Uterus (tissue), 4 donors: ENCODE results near the gene RAB7A. TPM values are rescaled to one million over a fixed set of nuclear protein-coding genes. Genes with fewer than 3 reads are reported as not detected.
"Not testable (repeated sequence)": the region's sequence is repeated elsewhere in the genome, so short reads cannot be mapped to it uniquely, and the experiment has no call there.

Source experiments
- DNase-seq, 2 donors: peaks; one replicate each; pipeline ENCODE4 v3.0.0-alpha.2; 2019 to 2020
- H3K27ac ChIP-seq, 2 donors: fragments of 200-600 bp; sonication (generic); 1 replicate in 1 of 2; 2 replicates in 1 of 2; pipeline ENCODE4 v1.5.1; 2016 to 2018
- H3K27me3 ChIP-seq, 2 donors: fragments of 200-600 bp; sonication (generic); one replicate each; pipeline ENCODE4 v1.5.1; 2018 to 2019; ENCODE audit warnings: control low read depth in 1 of 2
- H3K36me3 ChIP-seq, 2 donors: fragments of 200-600 bp; sonication (generic); one replicate each; pipeline ENCODE4 v1.5.1; 2019; ENCODE audit warnings: control low read depth in 1 of 2
- H3K4me1 ChIP-seq, 2 donors: fragments of 200-600 bp; sonication (generic); one replicate each; pipeline ENCODE4 v1.5.1; 2018 to 2019; ENCODE audit warnings: control low read depth in 1 of 2
- H3K4me3 ChIP-seq, 2 donors: fragments of 200-600 bp; sonication (generic); 1 replicate in 1 of 2; 2 replicates in 1 of 2; pipeline ENCODE4 v1.5.1; 2018 to 2019; ENCODE audit warnings: mild to moderate bottlenecking in 1 of 2
- H3K9me3 ChIP-seq, 2 donors: fragments of 200-600 bp; sonication (generic); one replicate each; pipeline ENCODE4 v1.5.1; 2019; ENCODE audit warnings: control low read depth in 1 of 2
- CTCF ChIP-seq, 4 experiments: fragments of 200-600 bp in 2 of 4; fragments of 450-650 bp in 2 of 4; sonication (generic) in 2 of 4; IDR thresholded peaks; one replicate each; pipeline ENCODE4 v1.5.1; 2016 to 2019; ENCODE audit warnings: antibody characterized with exemption in 4 of 4, mild to moderate bottlenecking in 2 of 4, moderate library complexity in 1 of 4
- POLR2A ChIP-seq, 2 donors: fragments of 450-650 bp; IDR thresholded peaks; one replicate each; pipeline ENCODE4 v1.6.1; 2016; ENCODE audit warnings: antibody characterized with exemption in 2 of 2, mild to moderate bottlenecking in 1 of 2, moderate library complexity in 1 of 2
- intact Hi-C: fragments of 100-400 bp; cut with DNase I; formaldehyde crosslinking; loops from one replicate; pipeline ENCODE4 v1.15.1; 2023; ENCODE audit warnings: low total_unique reads
- total RNA-seq, 4 donors: library from RNA; depleted of rRNA in 3 of 4; stranded (reverse); fragments of >200 nt in 3 of 4; gene quantifications; one replicate each; pipeline versions ENCODE4 v1.1.0 to v1.2.4, GENCODE V29; 2014 to 2023
- donor health status: DM: yes; HTN: yes; CAD: no.

Gene RAB7A
- total RNA-seq, 4 donors from 2014 or later: 32.8 to 224 (median 70.6) TPM

GRCh38 chr3:128748557-128748956 lies 22.6 kb downstream of the RAB7A start:
- no peak for DNase-seq
- no peaks in the 10 kb centered on the region for H3K27me3 ChIP-seq
- no peak overlapping the region for H3K27ac ChIP-seq
- intact Hi-C loops: no loop called here
- no peak for TF ChIP-seq POLR2A (IDR thresholded peaks at IDR 0.05)
- no peak for TF ChIP-seq CTCF (IDR thresholded peaks at IDR 0.05)
- H3K4me3 ChIP-seq: no peak overlapping the region
- H3K36me3 ChIP-seq: no peaks in the 10 kb centered on the region
- no peaks in the 10 kb centered on the region for H3K4me1 ChIP-seq
- no peaks in the 10 kb centered on the region for H3K9me3 ChIP-seq

DNA sequence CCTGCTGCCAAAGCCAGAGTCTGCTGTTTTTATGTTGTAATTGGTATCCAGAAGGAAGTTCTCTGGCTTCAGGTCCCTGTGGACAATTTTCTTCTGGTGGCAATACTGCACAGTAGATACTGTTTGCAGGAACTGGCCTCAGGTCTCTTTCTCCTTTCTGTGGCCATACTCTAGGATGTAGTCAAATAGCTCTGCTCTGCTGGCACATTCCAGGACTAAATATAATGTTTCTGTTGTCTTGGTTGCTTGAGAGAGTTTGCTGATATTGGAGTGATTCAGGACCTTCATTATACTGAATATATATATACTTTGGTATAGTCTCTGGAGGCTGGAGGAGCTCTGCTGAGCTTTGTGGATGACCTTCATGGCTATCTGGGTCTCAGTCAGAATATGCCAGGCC lies 23.1 kb downstream of the RAB7A start:
- no peak for DNase-seq
- no peak overlapping the region for H3K4me3 ChIP-seq
- TF ChIP-seq CTCF (IDR thresholded peaks at IDR 0.05): no peak
- TF ChIP-seq POLR2A (IDR thresholded peaks at IDR 0.05): no peak
- H3K36me3 ChIP-seq: no peaks in the 10 kb centered on the region
- no peaks in the 10 kb centered on the region for H3K27me3 ChIP-seq
- intact Hi-C loops: no loop called here
- H3K9me3 ChIP-seq: no peaks in the 10 kb centered on the region
- no peaks in the 10 kb centered on the region for H3K4me1 ChIP-seq
- H3K27ac ChIP-seq: no peak overlapping the region

DNA sequence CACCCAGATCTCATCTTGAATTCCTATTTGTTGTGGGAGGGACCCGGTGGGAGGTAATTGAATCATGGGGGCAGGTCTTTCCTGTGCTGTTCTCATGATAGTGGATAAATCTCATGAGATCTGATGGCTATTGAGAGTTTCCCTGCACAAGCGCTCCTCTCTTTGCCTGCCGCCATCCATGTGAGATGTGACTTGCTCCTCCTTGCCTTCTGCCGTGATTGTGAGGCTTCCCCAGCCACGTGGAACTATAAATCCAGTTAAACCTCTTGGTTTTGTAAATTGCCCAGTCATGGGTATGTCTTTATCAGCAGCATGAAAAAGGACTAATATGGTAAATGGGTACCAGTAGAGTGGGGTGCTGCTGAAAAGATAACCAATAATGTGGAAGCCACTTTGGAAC lies 23.6 kb downstream of the RAB7A start:
- H3K36me3 ChIP-seq, H3K27me3 ChIP-seq, DNase-seq, H3K9me3 ChIP-seq, H3K4me1 ChIP-seq, H3K27ac ChIP-seq, H3K4me3 ChIP-seq, intact Hi-C loops: not testable (repeated sequence)

DNA sequence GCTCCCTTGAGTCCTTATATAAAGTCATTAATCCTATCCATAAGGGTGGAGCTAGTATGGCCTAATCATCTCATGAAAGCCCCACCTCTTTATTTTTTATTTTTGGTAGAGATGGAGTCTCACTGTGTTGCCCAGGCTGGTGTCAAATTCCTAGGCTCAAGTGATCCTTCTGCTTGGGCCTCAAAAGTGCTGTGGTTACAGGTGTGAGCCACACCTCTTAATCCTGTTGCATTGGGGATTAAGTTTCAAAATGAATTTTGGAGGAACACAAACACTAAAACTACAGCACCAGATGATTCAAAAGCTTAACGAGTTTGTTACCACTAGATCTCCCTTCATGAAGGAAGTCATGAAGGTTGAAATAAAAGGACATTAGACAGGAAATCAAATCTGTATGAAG lies 27.7 kb downstream of the RAB7A start:
- no peak for DNase-seq
- no peak overlapping the region for H3K4me3 ChIP-seq
- TF ChIP-seq CTCF (IDR thresholded peaks at IDR 0.05) (no peak), POLR2A (IDR thresholded peaks at IDR 0.05) (no peak)
- H3K27me3 ChIP-seq: no peaks in the 10 kb centered on the region
- no peaks in the 10 kb centered on the region for H3K9me3 ChIP-seq
- no peak overlapping the region for H3K27ac ChIP-seq
- intact Hi-C loops: no loop called here
- no peaks in the 10 kb centered on the region for H3K36me3 ChIP-seq
- no peaks in the 10 kb centered on the region for H3K4me1 ChIP-seq

- Histone ChIP-seq H3K27me3 (no peaks in the 10 kb centered on the region), H3K9me3 (no peaks in the 10 kb centered on the region), H3K27ac (no peak overlapping the region), H3K36me3 (no peaks in the 10 kb centered on the region), H3K4me1 (peaks cover 0 to 5% of the 10 kb centered on the region in 2 donors), H3K4me3 (no peak overlapping the region)
- intact Hi-C loops: no loop called here
- no peak for DNase-seq
- no peak for TF ChIP-seq POLR2A (IDR thresholded peaks at IDR 0.05)
These were observed 34.1 kb downstream of the RAB7A start for GRCh38 chr3:128760042-128760441.

DNA sequence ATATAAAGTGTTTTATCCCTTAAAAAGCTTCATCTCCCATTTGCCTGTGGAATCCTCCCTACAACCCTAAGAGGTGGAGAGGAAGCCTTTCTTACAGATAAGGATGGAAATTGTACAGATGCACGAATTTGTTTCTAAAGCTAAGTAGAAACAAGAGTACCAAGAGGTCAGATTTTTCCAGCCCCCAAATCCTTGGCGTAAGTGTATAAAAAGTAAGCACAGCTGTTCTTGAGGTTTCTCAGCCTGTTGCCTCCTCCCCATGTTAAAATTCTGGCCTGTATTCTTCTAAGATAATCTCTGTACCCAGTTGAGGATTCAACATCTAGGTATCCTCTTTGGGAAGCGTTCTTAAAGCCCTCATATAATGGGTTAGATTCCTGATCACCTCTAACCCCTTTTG lies 34.9 kb downstream of the RAB7A start:
- H3K27me3 ChIP-seq: no peaks in the 10 kb centered on the region
- H3K36me3 ChIP-seq: no peaks in the 10 kb centered on the region
- intact Hi-C loops: no loop called here
- peaks cover 0 to 5% of the 10 kb centered on the region in 2 donors for H3K4me1 ChIP-seq
- DNase-seq: no peak
- no peak overlapping the region for H3K4me3 ChIP-seq
- no peak for TF ChIP-seq POLR2A (IDR thresholded peaks at IDR 0.05)
- TF ChIP-seq CTCF (IDR thresholded peaks at IDR 0.05): no peak
- H3K9me3 ChIP-seq: no peaks in the 10 kb centered on the region
- no peak overlapping the region for H3K27ac ChIP-seq
